ENCODE measurements around the gene PTX3.
A peak's percentile ranks its signal among the peaks of the same experiment; 100 is the strongest.

Gene PTX3

DNA sequence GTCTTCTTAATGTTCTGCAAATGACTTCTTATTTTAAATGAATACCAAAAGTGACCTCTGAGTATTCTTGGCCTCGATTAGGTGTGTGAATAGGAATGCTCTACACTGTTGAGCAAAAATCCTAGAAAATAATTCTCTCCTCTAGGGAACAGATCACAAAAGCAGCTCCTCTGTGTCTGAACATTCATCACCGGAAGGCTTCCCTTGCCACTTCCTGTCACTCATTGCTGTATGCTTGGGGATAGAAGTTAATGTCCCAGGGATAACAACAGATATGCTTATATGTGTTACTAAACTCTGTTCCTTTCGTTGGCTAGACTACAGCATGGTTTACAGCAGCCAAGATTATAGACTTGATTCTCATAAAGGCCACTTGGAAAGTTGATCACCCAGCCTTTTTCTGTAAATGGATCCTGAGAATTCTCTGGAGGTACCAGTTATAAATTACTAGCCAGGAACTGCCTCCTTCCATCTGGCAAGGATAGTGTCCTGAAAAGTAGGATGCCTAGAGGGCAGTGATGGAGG, 16.0 kb upstream of the PTX3 start:
- TF ChIP-seq, protein P1, sequence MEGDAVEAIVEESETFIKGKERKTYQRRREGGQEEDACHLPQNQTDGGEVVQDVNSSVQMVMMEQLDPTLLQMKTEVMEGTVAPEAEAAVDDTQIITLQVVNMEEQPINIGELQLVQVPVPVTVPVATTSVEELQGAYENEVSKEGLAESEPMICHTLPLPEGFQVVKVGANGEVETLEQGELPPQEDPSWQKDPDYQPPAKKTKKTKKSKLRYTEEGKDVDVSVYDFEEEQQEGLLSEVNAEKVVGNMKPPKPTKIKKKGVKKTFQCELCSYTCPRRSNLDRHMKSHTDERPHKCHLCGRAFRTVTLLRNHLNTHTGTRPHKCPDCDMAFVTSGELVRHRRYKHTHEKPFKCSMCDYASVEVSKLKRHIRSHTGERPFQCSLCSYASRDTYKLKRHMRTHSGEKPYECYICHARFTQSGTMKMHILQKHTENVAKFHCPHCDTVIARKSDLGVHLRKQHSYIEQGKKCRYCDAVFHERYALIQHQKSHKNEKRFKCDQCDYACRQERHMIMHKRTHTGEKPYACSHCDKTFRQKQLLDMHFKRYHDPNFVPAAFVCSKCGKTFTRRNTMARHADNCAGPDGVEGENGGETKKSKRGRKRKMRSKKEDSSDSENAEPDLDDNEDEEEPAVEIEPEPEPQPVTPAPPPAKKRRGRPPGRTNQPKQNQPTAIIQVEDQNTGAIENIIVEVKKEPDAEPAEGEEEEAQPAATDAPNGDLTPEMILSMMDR (IDR thresholded peaks at IDR 0.05; ENCODE audit: control insufficient read depth, extremely low read depth, insufficient read depth): no peak
- DNase-seq (ENCODE audit: low read depth): no peak
- no peak overlapping the region for H3K4me3 ChIP-seq (ENCODE audit: low read depth, low read length)

DNA sequence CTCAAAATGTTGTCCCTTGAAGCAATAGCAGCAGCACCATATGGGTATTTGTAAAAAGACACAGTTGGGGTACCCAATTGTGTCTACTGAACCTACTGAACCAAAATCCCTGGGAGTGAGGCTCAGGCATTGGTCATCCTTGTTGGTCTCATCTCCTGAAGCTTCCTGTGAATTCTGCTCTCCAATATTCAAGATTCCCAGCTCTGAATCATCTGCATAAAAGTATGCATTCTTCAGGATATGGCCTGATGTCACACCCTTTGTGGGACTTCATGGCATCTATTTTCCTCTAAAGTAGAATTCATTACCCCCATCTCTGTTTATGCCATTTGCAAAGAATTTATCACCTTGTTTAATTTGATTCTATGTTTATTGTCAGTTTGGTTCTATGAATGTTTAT, 13.3 kb upstream of the PTX3 start:
- TF ChIP-seq, protein P1 (IDR thresholded peaks at IDR 0.05; ENCODE audit: control insufficient read depth, extremely low read depth, insufficient read depth): no peak
- DNase-seq (ENCODE audit: low read depth): no peak
- H3K4me3 ChIP-seq (ENCODE audit: low read depth, low read length): no peak overlapping the region

DNA sequence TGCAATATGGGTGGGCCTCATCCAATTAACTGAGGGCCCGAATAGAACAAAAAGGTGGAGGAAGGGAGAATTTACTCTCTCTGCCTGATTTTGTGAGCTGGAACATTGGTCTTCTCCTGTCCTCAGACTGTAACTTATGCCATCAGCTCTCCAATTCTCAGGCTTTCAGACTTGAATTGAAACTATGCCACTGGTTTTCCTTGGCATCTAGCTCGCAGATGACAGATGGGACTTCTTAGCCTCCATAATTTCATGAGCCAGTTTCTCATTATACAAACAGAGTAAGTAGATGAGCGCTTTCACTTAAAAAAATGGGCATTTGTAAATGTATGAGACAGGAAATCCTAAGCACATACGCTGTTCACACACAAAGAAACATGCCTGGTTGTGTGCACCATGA, 8.7 kb upstream of the PTX3 start:
- TF ChIP-seq, protein P1 (IDR thresholded peaks at IDR 0.05; ENCODE audit: control insufficient read depth, extremely low read depth, insufficient read depth): no peak
- no peak for DNase-seq (ENCODE audit: low read depth)

DNA sequence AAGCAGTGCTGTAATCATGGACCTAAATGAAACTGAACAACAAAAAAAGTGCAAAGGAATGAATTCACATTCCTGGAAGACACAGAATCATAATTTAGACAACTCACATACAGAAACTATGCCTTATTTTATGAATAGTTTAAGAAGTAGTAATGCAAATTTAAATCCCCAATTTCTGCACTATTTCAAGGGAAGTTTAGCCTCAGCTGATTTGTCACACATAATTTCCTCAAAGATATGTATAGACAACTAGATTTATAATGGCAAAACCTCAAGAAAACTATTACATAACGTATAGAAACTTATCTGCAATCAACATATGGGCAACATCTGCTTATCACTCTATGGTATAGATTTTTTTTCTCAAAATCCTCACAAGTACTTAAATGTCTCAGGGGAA, 7.8 kb upstream of the PTX3 start:
- DNase-seq (ENCODE audit: low read depth): no peak
- TF ChIP-seq, protein P1 (IDR thresholded peaks at IDR 0.05; ENCODE audit: control insufficient read depth, extremely low read depth, insufficient read depth): no peak
- H3K4me3 ChIP-seq (ENCODE audit: low read depth, low read length): no peak overlapping the region

More for the DNA sequence above, 8.7 kb upstream of the PTX3 start:
- no peak overlapping the region for H3K4me3 ChIP-seq (ENCODE audit: low read depth, low read length)

DNA sequence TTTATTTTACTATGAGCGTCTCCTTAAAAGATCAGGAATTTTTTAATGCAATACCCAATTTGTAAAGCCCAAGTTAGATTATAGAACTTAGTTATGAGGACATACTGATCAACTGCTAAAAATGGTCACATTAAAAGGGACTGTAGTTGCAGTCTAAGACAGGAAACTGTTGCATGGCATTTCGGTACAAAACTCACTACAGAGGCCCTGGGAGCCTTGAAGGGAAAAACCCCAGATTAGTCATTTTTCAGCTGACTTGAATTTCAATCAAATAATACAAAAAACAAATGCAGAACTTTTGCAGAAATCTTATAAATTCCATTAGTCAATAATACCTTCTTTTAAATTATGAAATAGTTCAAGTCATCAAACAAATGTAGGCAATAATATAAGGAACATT, 6.9 kb upstream of the PTX3 start:
- DNase-seq (ENCODE audit: low read depth): no peak
- H3K4me3 ChIP-seq (ENCODE audit: low read depth, low read length): no peak overlapping the region
- TF ChIP-seq, protein P1 (IDR thresholded peaks at IDR 0.05; ENCODE audit: control insufficient read depth, extremely low read depth, insufficient read depth): no peak

DNA sequence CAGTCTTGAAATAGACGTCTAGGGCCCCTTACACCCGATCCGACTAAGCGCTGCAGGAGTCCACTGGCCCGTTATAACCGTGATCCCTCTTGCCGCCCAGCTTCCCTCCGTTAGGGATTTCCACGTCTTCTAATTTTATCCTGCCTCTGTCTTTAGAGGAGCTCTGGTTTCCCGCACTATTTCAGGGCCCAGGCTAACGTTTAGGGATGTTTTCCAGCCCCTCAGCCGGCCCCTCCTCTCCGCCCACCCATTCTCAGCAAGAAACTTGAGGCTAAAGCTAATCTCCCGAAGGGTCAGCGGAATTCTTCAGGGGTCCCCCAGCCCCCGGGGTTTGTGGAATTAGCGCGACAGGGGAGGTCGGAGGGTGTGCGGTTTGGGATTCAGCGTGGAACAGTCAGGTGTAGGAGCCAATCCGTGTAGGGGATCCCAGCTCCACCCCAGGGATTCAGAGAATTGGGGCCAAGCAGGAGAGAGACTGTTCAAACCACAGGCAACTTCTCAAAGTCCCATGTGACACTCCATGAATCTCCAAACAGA, 1.6 kb downstream of the PTX3 start:
- peak overlapping the region; percentile 50 for H3K4me3 ChIP-seq (ENCODE audit: low read depth, low read length)

More for the DNA sequence above, 1.6 kb downstream of the PTX3 start:
- TF ChIP-seq, protein P1 (IDR thresholded peaks at IDR 0.05; ENCODE audit: control insufficient read depth, extremely low read depth, insufficient read depth): no peak
- DNase-seq (ENCODE audit: low read depth): no peak
